Gastroesophageal sphincter (tissue), 4 donors: ENCODE results near the gene FES. TPM values are rescaled to one million over a fixed set of nuclear protein-coding genes. Genes with fewer than 3 reads are reported as not detected.
A peak's percentile ranks its signal among the peaks of the same experiment; 100 is the strongest.

Experiments used
- ATAC-seq: fragments of 150-250 bp; one replicate; pipeline ENCODE4 v1.9.1; 2016; ENCODE audit warnings: mild to moderate bottlenecking, moderate library complexity
- H3K27ac ChIP-seq, 4 donors: fragments of 200-600 bp; sonication (generic) in 3 of 4; 1 replicate in 3 of 4; 2 replicates in 1 of 4; pipeline ENCODE4 v1.5.1; 2016 to 2019
- H3K27me3 ChIP-seq: fragments of 200-600 bp; sonication (generic); one replicate; pipeline ENCODE4 v1.5.1; 2019
- H3K36me3 ChIP-seq, 2 donors: fragments of 200-600 bp; sonication (generic); one replicate each; pipeline ENCODE4 v1.5.1; 2019; ENCODE audit warnings: control low read depth in 1 of 2
- H3K4me1 ChIP-seq, 3 donors: fragments of 200-600 bp; sonication (generic); 1 replicate in 2 of 3; 2 replicates in 1 of 3; pipeline ENCODE4 v1.5.1; 2016 to 2019; ENCODE audit warnings: control low read depth in 2 of 3
- H3K4me3 ChIP-seq, 2 donors: fragments of 200-600 bp; sonication (generic); one replicate each; pipeline ENCODE4 v1.5.1; 2019; ENCODE audit warnings: mild to moderate bottlenecking in 1 of 2, moderate library complexity in 1 of 2
- H3K9me3 ChIP-seq, 3 donors: fragments of 200-600 bp; sonication (generic); one replicate each; pipeline ENCODE4 v1.5.1; 2017 to 2019; ENCODE audit warnings: control low read depth in 2 of 3
- CTCF ChIP-seq, 4 experiments: fragments of 200-600 bp in 2 of 4; fragments of 450-650 bp in 2 of 4; sonication (generic) in 1 of 4; IDR thresholded peaks; one replicate each; pipeline ENCODE4 v1.5.1; 2017 to 2019; ENCODE audit warnings: antibody characterized with exemption in 4 of 4, mild to moderate bottlenecking in 2 of 4, moderate library complexity in 2 of 4
- EP300 ChIP-seq: sonication (generic); formaldehyde crosslinking; IDR thresholded peaks from one replicate; pipeline ENCODE4 v1.6.1; 2017; ENCODE audit warnings: antibody characterized with exemption, mild to moderate bottlenecking
- POLR2A ChIP-seq, 2 donors: fragments of 450-650 bp; IDR thresholded peaks; one replicate each; pipeline ENCODE4 v1.6.1; 2017; ENCODE audit warnings: antibody characterized with exemption in 2 of 2, mild to moderate bottlenecking in 2 of 2, moderate library complexity in 1 of 2
- POLR2AphosphoS5 ChIP-seq: sonication (generic); formaldehyde crosslinking; IDR thresholded peaks from one replicate; pipeline ENCODE4 v1.6.1; 2017; ENCODE audit warnings: antibody characterized with exemption
- WGBS, 2 donors: methylation state at CpG; one replicate each; pipeline ENCODE4 v1.1.5; 2018; ENCODE audit warnings: low coverage in 1 of 2; 5-methylcytosine and 5-hydroxymethylcytosine counted together
- total RNA-seq, 4 donors: library from RNA; depleted of rRNA; stranded (reverse); fragments of >200 nt; gene quantifications; one replicate each; pipeline ENCODE4 v1.1.0, GENCODE V29; 2016

FES gene
- total RNA-seq, 4 donors from 2014 or later, result 40.1 to 70.4 (median 43.5) TPM

GRCh38 chr15:90881978-90882721, 2.2 kb upstream of the FES start:
- Histone ChIP-seq H3K4me1 (peaks cover 0 to 48% (median 26%) of the 10 kb centered on the region in 3 donors), H3K27me3 (no peaks in the 10 kb centered on the region), H3K36me3 (peaks cover 0 to 59% of the 10 kb centered on the region in 2 donors), H3K9me3 (no peaks in the 10 kb centered on the region), H3K27ac (peak overlapping the region in 2 of 4 donors; percentile 89 to 94), H3K4me3 (no peak overlapping the region)
- no peak for TF ChIP-seq CTCF (IDR thresholded peaks at IDR 0.05)
- no peak for ATAC-seq
- WGBS, 2 donors, result 60 to 88% methylated on average over 1 to 3 of the region's 19 CpGs

- ATAC-seq, result no peak
- TF ChIP-seq POLR2AphosphoS5, result no peak
- TF ChIP-seq CTCF (IDR thresholded peaks at IDR 0.05), result no peak
- no peak for TF ChIP-seq POLR2A (IDR thresholded peaks at IDR 0.05)
- TF ChIP-seq EP300, result no peak
- H3K4me3 ChIP-seq, result no peak overlapping the region
- no peaks in the 10 kb centered on the region for H3K27me3 ChIP-seq
- H3K36me3 ChIP-seq, result peaks cover 0 to 59% of the 10 kb centered on the region in 2 donors
- no peaks in the 10 kb centered on the region for H3K9me3 ChIP-seq
- peak overlapping the region in 3 of 4 donors; percentile 88 to 94 (median 89) for H3K27ac ChIP-seq
- WGBS, 2 donors, result 50 to 51% methylated on average over 1 to 5 of the region's 13 CpGs
- peaks cover 0 to 50% (median 26%) of the 10 kb centered on the region in 3 donors for H3K4me1 ChIP-seq
Measured at GRCh38 chr15:90882781-90883525, 1.4 kb upstream of the FES start.

- peaks cover 0 to 50% (median 26%) of the 10 kb centered on the region in 3 donors for H3K4me1 ChIP-seq
- 11 to 40% methylated on average over 2 to 3 of the region's 7 CpGs for WGBS, 2 donors
- no peaks in the 10 kb centered on the region for H3K27me3 ChIP-seq
- H3K27ac ChIP-seq, result peak overlapping the region; percentile 81 to 94 (median 88)
- peaks cover 0 to 59% of the 10 kb centered on the region in 2 donors for H3K36me3 ChIP-seq
- ATAC-seq, result no peak
- peak overlapping the region; percentile 32 to 53 for H3K4me3 ChIP-seq
- no peaks in the 10 kb centered on the region for H3K9me3 ChIP-seq
- TF ChIP-seq POLR2A (IDR thresholded peaks at IDR 0.05) (no peak), POLR2AphosphoS5 (no peak), EP300 (no peak), CTCF (IDR thresholded peaks at IDR 0.05) (no peak)
Measured at GRCh38 chr15:90883526-90883975, 753 bp upstream of the FES start.

GRCh38 chr15:90884719-90885431, 571 bp downstream of the FES start:
- TF ChIP-seq CTCF (IDR thresholded peaks at IDR 0.05), result no peak
- no peak for TF ChIP-seq EP300
- no peak for TF ChIP-seq POLR2A (IDR thresholded peaks at IDR 0.05)
- no peak for TF ChIP-seq POLR2AphosphoS5
- Histone ChIP-seq H3K4me1 (peaks cover 0 to 50% (median 26%) of the 10 kb centered on the region in 3 donors), H3K27ac (peak overlapping the region; percentile 81 to 94 (median 88)), H3K9me3 (no peaks in the 10 kb centered on the region), H3K36me3 (peaks cover 0 to 57% of the 10 kb centered on the region in 2 donors), H3K27me3 (no peaks in the 10 kb centered on the region), H3K4me3 (peak overlapping the region; percentile 32 to 53)
- ATAC-seq, result no peak
- no CpG with 5 or more reads among the region's 16 CpGs for WGBS, 2 donors
